Ishikawa (cell line): Measurements from ENCODE around the gene TOR1B.

Experiments
- CEBPB ChIP-seq: IDR thresholded peaks from 2 replicates; pipeline ENCODE4 v1.6.1; 2012
- CREB1 ChIP-seq: IDR thresholded peaks from 2 replicates; pipeline ENCODE4 v1.6.1; 2012; ENCODE audit warnings: low read depth
- EGR1 ChIP-seq: IDR thresholded peaks from 2 replicates; pipeline ENCODE4 v1.6.1; 2012
- EP300 ChIP-seq: IDR thresholded peaks from 2 replicates; pipeline ENCODE4 v1.6.1; 2012; ENCODE audit warnings: borderline replicate concordance
- FOXM1 ChIP-seq: IDR thresholded peaks from 2 replicates; pipeline ENCODE4 v1.6.1; 2012; ENCODE audit warnings: low read depth, borderline replicate concordance
- NFIC ChIP-seq: IDR thresholded peaks from 2 replicates; pipeline ENCODE4 v1.6.1; 2012
- RAD21 ChIP-seq: IDR thresholded peaks from 2 replicates; pipeline ENCODE4 v1.6.1; 2012; ENCODE audit warnings: low read depth
- TAF1 ChIP-seq: IDR thresholded peaks from 2 replicates; pipeline ENCODE4 v1.6.1; 2012; ENCODE audit warnings: low read depth, mild to moderate bottlenecking
- TCF12 ChIP-seq: IDR thresholded peaks from 2 replicates; pipeline ENCODE4 v1.6.1; 2012; ENCODE audit warnings: low read depth
- TEAD4 ChIP-seq: IDR thresholded peaks from 2 replicates; pipeline ENCODE4 v1.6.1; 2012
- YY1 ChIP-seq: IDR thresholded peaks from 2 replicates; pipeline ENCODE4 v1.6.1; 2012; ENCODE audit warnings: low read depth
- ZBTB7A ChIP-seq: IDR thresholded peaks from 2 replicates; pipeline ENCODE4 v1.6.1; 2012; ENCODE audit warnings: low read depth
- TF ChIP-seq, protein P1 (sequence below): IDR thresholded peaks from 2 replicates; pipeline ENCODE4 v1.6.1; 2012; ENCODE audit warnings: low read depth, mild to moderate bottlenecking
- TF ChIP-seq, protein P2 (sequence below): IDR thresholded peaks from 2 replicates; pipeline ENCODE4 v1.6.1; 2012
- TF ChIP-seq, protein P3 (sequence below): IDR thresholded peaks from 2 replicates; pipeline ENCODE4 v1.6.1; 2012

TOR1B gene

DNA sequence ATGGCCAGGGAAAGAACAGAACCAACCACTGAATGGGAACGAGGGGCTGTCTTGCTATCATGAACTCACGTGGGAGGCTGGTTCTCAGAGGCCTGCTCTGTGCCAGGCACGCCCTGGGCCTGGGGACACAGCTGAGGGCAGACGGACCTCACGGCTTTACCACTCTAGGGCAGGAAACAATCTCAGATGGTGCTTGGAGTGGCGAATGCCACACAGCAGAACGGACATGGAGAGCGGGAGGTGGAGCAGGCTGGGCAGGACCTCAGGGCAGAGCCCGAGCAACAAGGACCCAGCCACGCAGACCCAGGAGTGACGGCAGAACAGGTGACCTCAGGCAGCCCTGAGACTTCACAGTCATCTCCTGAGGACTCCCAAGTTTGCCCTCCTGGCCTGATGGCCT lies 12.3 kb downstream of the TOR1B start:
- no peak for TF ChIP-seq RAD21
- TF ChIP-seq CEBPB: no peak
- TF ChIP-seq EP300: no peak
- TF ChIP-seq TAF1: no peak
- TF ChIP-seq CREB1: no peak
- no peak for TF ChIP-seq EGR1
- TF ChIP-seq, protein P1, sequence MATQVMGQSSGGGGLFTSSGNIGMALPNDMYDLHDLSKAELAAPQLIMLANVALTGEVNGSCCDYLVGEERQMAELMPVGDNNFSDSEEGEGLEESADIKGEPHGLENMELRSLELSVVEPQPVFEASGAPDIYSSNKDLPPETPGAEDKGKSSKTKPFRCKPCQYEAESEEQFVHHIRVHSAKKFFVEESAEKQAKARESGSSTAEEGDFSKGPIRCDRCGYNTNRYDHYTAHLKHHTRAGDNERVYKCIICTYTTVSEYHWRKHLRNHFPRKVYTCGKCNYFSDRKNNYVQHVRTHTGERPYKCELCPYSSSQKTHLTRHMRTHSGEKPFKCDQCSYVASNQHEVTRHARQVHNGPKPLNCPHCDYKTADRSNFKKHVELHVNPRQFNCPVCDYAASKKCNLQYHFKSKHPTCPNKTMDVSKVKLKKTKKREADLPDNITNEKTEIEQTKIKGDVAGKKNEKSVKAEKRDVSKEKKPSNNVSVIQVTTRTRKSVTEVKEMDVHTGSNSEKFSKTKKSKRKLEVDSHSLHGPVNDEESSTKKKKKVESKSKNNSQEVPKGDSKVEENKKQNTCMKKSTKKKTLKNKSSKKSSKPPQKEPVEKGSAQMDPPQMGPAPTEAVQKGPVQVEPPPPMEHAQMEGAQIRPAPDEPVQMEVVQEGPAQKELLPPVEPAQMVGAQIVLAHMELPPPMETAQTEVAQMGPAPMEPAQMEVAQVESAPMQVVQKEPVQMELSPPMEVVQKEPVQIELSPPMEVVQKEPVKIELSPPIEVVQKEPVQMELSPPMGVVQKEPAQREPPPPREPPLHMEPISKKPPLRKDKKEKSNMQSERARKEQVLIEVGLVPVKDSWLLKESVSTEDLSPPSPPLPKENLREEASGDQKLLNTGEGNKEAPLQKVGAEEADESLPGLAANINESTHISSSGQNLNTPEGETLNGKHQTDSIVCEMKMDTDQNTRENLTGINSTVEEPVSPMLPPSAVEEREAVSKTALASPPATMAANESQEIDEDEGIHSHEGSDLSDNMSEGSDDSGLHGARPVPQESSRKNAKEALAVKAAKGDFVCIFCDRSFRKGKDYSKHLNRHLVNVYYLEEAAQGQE: no peak
- TF ChIP-seq TCF12: no peak
- TF ChIP-seq, protein P2, sequence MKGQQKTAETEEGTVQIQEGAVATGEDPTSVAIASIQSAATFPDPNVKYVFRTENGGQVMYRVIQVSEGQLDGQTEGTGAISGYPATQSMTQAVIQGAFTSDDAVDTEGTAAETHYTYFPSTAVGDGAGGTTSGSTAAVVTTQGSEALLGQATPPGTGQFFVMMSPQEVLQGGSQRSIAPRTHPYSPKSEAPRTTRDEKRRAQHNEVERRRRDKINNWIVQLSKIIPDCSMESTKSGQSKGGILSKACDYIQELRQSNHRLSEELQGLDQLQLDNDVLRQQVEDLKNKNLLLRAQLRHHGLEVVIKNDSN: no peak
- TF ChIP-seq ZBTB7A: no peak
- TF ChIP-seq, protein P3, sequence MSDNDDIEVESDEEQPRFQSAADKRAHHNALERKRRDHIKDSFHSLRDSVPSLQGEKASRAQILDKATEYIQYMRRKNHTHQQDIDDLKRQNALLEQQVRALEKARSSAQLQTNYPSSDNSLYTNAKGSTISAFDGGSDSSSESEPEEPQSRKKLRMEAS: no peak
- TF ChIP-seq NFIC: no peak
- TF ChIP-seq YY1: no peak
- TF ChIP-seq TEAD4: no peak

DNA sequence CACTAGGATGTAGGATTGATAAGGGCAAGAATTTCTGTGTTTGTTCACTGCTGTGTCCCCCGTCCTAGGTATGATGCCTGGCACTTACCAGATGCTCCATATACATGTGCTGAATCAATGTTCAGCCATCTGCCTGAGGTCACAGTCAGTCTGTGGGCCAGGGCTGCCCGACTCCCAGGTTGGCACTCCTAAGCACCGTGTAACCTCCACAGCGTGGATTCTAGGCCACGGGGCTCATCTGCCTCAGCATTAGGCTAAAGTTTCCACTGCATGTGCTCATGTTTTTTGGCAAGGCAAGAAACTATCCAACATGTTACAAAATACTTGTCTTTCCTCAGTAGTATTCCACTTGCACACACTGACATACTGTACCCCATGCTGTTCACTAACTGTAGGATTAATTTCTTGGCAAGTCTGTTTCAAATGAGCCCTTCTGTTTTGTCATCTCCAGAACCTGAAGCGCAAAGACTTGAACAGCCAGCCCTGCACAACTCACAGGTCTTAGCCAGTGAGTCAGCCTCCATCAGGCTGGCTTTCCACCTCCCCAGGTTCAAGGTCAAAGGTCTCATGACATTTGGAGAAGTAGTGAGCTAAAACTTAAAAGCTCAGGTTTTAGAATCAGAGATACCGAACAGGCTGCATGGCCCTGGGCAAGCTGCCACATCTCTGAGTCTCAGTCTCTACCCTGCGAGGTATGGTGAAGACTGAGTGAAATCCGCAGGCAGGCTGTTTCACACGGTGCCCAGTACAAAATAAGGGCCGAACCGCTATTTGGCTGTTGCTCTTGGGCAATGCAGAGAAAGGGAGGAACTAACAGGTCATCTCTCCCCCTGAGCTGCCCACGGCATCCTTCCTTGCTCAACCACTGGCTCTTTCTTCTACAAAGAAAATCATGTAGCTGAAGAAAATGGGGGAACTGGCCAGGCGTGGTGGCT lies 13.8 kb downstream of the TOR1B start:
- TF ChIP-seq, protein P2: no peak

DNA sequence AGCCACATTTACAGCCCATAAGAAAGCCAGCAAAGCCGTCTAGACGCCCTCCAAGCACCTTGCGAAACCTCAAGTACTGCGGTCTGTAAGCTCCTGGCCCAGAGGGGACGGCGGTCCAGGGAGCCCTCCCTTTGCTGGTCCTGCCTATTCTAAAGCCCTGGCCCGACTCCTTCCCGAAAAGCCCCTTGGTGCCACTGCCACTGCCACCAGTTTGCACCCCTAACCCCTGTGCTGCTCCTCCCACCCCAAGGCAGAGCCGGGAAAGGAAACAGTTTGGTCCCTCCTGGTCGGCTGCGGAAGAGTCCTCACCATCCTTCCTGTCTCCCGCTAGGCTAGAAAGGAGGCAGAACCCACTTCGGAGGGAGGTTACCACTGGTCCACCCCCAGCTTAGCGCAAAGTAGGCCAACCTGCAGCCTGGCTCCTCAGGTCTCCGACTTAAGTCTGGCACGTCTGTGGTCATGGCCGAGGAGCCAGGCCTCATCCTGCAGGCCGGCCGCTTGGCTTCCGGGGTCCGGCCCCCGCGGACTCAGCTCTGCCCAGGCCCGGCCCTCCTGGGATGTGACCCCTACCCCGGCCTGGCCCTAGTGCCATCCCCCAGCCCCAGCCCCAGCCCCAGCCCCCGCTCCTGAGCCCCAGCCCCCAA lies 20.0 kb downstream of the TOR1B start:
- TF ChIP-seq YY1: no peak
- no peak for TF ChIP-seq FOXM1
- TF ChIP-seq ZBTB7A: no peak
- TF ChIP-seq EP300: no peak
- TF ChIP-seq TCF12: no peak
- no peak for TF ChIP-seq EGR1
- no peak for TF ChIP-seq TAF1
- TF ChIP-seq TEAD4: no peak
- TF ChIP-seq, protein P1: no peak
- no peak for TF ChIP-seq CREB1
- TF ChIP-seq NFIC: no peak
- TF ChIP-seq, protein P3: no peak
- TF ChIP-seq CEBPB: no peak
- no peak for TF ChIP-seq RAD21
- TF ChIP-seq, protein P2: no peak

DNA sequence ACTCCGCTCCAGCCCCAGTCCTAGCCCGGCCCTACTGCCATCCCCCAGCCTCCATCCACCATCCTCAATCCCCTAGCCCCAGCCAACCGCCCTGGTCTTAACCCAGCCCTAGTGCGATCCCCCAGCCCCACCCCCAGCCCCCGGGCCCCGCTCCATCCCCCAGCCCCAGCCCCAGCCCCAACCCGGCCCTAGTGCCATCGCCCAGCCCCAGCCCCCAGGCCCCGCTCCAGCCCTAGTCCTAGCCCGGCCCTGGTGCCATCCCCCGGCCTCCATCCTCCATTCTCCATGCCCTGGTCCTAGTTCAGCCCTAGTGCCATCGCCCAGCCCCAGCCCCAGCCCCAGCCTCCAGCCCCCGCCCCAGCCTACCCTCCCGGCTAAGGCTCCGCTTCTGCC lies 20.6 kb downstream of the TOR1B start:
- TF ChIP-seq RAD21 (no peak), TEAD4 (no peak), EGR1 (no peak), TAF1 (no peak), CEBPB (no peak), EP300 (no peak), ZBTB7A (no peak), YY1 (no peak), NFIC (no peak), CREB1 (no peak), TCF12 (no peak), FOXM1 (no peak)
- TF ChIP-seq, protein P2: no peak
- TF ChIP-seq, protein P1: no peak
- TF ChIP-seq, protein P3: no peak
